Ecto neural progenitor cell (in vitro differentiated cells): Measurements from ENCODE around the gene ZMYND12.
A peak's percentile ranks its signal among the peaks of the same experiment; 100 is the strongest.

Experiments
- DNase-seq: peaks from one replicate; pipeline ENCODE4 v3.0.0-alpha.2; 2018; ENCODE audit warnings: low spot score

The ZMYND12 gene

DNA sequence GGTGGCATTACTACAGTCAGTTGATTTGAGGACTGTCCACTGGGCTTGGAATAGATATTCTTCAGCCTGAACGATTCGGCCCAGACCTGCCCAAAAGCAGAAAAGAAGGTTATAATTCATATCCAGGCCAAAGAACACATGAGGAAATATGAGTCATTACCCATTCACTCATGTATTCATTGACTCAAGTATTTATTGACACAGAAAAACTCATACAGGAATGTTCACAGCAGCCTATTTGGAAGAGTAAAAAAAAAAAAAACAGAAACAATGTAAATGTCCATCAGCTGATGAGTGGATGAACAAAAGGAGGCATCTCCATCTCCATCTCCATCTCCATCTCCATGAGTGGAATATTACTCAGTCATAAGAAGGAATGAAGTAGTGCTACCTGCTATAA lies 15.9 kb downstream of the ZMYND12 start:
- DNase-seq: no peak

DNA sequence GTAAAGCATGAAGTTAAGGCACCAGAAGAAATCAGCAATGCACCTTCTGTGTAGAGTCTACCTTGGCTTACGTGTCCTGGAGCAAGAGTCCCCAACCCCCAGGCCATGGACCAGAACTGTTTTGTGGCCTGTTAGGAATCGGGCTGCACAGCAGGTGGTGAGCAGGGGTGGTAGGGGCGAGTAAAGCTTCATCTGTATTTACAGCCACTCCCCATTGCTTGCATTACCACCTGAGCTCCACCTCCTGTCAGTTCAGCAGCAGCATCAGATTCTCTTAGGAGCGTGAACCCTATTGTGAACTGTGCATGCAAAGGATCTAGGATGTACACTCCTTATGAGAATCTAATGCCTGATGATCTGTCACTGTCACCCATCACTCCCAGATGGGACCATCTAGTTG lies 21.5 kb downstream of the ZMYND12 start:
- DNase-seq: peak; percentile 24

DNA sequence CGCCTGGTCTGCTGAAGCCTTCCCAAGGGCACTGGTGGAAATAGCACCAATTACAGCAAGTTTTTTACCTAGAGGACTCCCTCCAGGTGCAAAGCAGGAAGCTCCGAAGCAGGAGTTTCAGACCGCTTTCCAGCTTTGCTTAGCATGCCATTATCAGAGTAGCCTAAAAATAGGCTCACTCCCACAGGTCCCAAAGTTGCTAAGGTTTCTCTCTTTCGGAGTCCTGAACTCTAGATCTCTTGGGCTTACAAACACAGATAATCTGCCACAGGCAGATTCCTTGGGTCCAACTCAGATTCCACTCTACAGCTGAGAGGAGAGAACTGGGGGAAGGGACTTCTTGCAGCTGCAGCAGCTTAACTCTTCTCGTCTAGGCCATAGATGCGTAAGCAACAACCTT lies 22.5 kb downstream of the ZMYND12 start:
- DNase-seq: no peak

GRCh38 chr1:42432714-42433113 lies 23.1 kb downstream of the ZMYND12 start:
- no peak for DNase-seq

- DNase-seq: no peak
Observed at GRCh38 chr1:42431514-42431913, 24.3 kb downstream of the ZMYND12 start.

DNA sequence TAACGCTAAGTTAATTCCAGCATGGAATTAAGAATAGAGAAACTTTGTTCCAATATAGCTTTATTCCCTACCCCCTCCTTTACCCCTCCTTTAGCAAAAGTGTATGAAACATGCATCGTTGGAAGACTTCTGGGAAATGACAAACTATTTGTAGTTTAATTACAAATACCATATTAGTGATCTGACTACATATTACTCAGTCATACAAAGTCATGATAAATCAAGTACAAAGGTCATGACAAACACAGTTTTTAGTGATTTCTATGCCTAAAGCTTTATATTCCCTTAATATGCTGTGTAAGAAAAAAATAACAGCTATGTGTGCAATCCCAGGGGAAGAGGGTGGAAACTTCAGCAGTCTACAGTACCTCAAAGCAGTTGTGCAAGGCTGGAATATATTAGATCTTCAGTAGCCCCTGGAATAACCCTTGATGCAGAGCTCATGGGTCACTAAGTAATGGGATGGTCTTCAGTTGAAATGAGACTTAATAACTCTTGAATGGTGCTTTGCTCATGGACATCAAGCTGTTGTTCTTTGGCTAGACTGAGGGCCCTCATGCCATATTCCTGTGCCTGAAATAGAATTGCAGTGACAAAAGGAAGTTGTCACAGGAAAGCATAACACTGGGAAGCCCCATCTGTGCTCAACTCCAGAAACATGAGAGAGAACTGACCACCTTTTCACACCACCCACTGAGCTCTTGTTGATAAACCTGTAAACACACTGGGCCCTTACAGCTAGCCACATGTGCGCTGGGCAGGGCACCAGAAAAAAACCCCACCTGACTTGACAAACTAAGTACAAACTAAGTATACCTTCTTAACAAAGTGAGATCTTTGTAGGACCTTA lies 25.3 kb downstream of the ZMYND12 start:
- no peak for DNase-seq

- DNase-seq: no peak
Observed at GRCh38 chr1:42429603-42430002, 26.2 kb downstream of the ZMYND12 start.

DNA sequence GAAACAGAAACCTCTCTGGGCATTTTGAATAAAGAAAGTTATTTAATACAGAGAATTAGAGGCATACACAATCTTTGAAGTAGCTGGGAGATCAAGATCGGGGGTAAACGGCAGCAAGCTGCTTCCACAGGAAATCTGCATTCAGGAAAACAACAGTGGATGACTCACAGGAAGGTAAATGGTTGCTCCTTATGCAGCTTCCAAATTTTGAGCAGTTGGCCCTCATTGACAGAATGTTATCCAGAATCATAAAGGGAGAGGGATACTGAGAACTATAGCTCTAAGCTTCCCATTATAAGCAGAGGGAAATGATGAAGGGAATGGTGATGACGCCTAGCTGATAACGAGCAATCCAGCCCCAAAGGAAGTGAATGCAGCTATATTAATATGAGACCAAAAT lies 28.6 kb downstream of the ZMYND12 start:
- DNase-seq: no peak

DNA sequence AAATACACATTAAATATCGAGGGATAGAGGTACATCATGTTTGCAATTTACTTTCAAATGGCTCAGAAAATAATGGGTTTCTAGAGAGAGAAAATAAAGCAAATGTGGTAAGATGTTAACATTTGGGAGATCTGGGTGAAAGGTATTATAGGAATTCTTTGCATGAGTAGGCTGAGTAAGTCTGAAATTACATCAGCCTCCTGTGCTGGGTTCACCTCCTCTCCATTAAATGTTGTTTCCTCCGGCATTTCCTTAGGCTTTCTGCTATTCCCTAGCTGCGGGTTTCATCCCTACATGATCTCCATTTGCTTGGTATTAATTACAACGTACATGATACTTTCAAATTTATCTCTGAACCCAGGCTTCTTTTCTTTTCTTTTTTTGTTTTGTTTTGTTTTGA lies 31.6 kb downstream of the ZMYND12 start:
- no peak for DNase-seq

- DNase-seq: no peak
Observed at GRCh38 chr1:42423681-42424080, 32.1 kb downstream of the ZMYND12 start.

DNA sequence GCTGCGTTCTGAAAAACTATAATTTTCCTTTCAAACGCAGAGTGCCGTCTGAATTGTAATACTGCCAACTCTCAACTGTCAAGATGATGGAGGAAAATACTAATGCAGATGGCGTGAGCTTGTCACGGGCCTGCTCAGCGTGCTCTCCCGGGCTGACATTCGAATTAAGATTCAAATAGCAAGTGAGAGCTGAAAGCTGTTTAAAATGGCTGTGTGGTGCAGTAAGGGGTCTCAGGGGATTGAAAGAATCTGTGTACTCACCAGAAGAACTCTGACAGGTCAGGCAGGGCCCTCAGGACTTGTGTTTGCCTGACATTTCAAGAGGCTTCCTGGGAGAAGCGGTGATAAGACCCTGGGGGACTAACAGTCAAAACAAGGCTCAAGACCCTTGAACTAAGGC lies 33.1 kb downstream of the ZMYND12 start:
- no peak for DNase-seq

DNA sequence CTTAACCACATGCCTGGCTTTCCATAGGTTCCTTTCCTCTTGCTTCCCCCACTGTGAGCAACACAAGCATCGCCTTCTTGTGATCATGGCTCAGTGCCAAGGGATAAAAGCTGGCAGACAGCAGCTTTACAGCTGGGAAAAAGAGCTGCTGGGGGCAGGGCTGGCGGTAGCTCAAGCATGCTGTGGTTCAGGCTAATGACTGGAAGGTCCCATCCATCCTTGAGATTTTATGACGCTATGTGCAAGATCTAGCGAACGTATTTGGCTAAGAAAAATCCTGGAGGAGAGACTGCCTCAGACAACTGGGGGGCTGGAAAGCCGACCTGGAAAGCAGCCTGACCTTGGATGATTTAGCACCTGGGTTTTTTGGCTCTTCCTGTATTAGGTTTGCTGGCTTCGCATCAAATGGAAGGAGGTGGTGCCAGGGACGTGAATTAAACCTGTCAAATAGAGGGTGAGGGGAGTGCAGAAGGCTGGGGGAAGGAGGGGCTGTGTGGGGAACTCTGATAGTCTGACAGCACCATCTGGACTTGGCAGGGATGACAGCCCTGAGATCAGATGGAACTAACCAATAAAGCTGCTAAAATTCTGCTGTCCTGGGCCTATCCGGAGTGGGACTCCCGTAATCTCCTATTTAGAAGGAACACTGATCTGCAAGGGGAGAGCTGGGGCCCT lies 34.8 kb downstream of the ZMYND12 start:
- DNase-seq: no peak

GRCh38 chr1:42420121-42420520 lies 35.7 kb downstream of the ZMYND12 start:
- no peak for DNase-seq

GRCh38 chr1:42419126-42419821 lies 36.5 kb downstream of the ZMYND12 start:
- DNase-seq: no peak

DNA sequence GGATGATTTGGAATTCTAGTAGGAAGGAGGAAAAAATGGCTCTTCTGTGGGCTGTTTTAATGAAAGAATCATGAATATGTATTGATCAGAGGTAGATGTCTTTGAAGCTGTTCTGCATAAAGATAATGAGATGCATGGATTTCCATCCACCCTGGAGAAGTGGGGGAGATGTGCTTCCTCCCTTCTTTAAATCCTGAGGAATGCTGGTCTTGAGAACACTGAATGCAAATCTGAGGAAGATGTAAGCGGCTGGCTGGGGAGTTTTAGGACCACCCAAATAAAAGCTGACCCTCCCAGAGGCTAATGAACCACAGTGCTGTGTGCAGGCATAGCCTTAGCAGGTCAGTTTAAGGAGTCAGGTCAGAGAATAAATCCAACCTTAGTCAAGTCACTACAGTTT lies 37.3 kb downstream of the ZMYND12 start:
- DNase-seq: no peak

GRCh38 chr1:42417166-42417565 lies 38.7 kb downstream of the ZMYND12 start:
- no peak for DNase-seq

DNA sequence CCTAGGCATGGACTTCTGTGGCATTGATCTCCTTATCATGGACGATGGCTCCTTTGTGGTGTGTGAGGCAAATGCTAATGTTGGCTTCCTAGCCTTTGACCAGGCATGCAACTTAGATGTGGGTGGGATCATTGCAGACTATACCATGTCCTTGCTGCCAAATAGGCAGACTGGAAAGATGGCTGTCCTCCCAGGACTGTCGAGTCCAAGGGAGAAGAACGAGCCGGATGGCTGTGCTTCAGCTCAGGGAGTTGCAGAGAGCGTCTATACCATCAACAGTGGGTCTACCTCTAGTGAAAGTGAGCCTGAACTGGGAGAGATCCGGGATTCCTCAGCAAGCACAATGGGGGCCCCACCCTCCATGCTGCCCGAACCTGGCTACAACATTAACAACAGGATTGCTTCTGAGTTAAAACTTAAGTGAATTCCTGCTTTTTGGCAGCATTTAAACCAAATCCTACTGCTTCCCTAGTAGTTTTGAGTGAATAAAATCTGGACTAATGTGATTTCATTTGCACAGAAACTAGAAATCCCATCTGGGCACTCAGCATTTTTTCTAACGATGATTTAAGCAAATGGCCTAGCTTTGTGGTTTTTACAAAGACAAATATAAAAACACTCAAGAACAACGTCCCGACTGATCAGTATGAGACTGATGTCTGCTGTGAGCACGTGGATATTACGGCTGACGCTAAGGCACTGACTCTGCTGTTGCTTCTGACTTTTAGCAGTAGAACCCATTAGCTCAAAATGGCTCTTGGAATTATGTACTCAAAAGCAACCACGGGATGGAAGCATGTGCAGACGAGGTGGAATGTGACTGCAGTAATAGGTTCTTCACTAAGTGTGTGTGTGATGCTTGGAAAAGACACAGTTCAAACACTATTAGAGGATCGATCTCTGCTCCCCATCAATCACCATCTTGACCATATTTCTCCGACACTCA lies 41.0 kb downstream of the ZMYND12 start:
- DNase-seq: no peak

GRCh38 chr1:42403880-42404400 lies 51.9 kb downstream of the ZMYND12 start:
- DNase-seq: no peak

DNA sequence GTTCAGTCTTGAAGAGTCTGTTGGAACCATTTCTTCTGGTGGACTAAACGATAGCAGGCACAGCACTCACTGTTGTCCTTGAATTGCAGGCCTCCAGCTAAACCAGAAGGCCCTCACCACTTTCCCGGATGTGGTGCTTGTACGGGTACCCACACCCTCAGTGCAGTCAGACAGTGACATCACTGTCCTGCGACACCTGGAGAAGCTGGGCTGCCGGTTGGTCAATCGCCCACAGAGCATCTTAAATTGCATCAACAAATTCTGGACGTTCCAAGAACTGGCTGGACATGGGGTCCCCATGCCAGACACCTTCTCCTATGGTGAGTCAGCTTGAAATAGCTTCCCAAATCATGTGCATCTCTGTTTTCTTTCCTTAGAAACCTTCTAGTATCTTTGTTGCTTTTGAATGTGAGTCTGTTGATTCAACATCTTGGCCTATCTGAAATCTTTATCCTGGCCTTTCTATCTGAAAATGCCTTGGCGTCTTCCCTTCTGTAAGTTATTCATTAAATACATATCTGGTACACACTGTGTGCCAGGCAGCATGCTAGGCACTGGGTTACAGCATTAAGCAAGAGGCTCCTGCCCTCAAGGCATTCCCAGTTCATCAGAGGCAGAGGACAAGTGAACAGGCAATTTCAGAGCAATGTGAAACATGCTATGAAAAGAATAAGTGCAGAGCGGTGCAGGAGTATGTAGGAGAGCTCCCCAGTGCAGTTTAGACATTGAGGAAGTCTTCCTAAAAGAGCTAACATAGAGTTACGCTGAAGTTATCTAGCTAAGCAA lies 56.3 kb downstream of the ZMYND12 start:
- no peak for DNase-seq

DNA sequence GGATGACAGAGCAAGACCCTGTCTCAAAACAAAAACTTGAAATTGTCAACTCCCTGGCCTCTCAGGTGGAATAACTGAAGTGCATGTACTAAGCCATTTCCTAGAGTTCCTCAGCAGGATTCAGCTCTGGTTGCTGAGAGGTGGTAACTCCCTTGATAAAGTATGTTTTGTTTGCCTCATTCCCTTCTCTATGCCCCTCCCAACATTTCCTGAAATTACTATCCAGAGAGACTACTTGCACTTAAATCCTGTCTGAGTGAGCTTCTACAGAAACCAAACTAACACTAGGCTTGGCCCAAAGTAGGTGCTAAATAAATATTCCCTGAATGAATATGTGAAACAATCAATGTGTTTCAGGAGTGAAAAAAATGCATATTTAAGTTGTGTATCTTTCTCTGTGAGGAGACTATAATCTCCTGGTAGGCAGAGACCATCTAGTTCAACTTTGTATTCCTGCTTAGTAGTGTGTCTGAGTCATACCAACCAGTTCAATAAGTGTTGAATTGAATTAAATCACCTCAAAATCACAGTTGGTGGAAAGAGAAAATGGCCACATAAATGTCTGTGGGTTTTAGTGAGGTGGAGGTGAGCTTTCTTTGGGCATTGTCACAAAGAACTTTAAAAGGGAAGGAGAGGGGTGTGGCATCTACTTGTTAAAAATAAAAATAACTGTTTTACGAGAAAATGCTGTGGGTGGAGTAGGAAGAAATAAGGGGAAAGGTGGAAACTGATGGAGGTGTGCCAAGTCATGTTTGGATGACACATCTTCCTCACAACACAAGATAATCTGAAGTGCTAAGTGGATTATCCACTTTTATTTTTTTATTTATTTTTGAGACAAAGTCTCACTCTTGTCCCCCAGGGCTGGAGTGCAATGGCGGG lies 62.6 kb downstream of the ZMYND12 start:
- no peak for DNase-seq
